ENCODE data around the gene FAM110D.

GRCh38 chr1:26145041-26145959, 13.6 kb upstream of the FAM110D start:
- TF ChIP-seq SUZ12 (IDR thresholded peaks at IDR 0.05) (no peak), ARNT (IDR thresholded peaks at IDR 0.05) (no peak), FOXK2 (IDR thresholded peaks at IDR 0.05) (no peak)
